ENCODE measurements around the gene ULK3.

- TF ChIP-seq CTCF (IDR thresholded peaks at IDR 0.05) (no peak), POLR2AphosphoS5 (IDR thresholded peaks at IDR 0.05) (no peak)
Measured at GRCh38 chr15:74865316-74865715, 22.4 kb upstream of the ULK3 start.
